IPS-NIHi11 (cell line): ENCODE results near the gene ZNF785.
"Not testable (repeated sequence)": the region's sequence is repeated elsewhere in the genome, so short reads cannot be mapped to it uniquely, and the experiment has no call there.

Experiments used
- DNase-seq: peaks from one replicate; pipeline ENCODE4 v3.0.0; 2012; ENCODE audit warnings: mixed read lengths, low spot score

Gene ZNF785

GRCh38 chr16:30602616-30603277 is 17.2 kb upstream of the ZNF785 start:
- no peak for DNase-seq

- DNase-seq, result no peak
Observed at GRCh38 chr16:30601966-30602365, 16.5 kb upstream of the ZNF785 start.

GRCh38 chr16:30600929-30601328 is 15.4 kb upstream of the ZNF785 start:
- DNase-seq, result no peak

GRCh38 chr16:30600215-30600614 is 14.7 kb upstream of the ZNF785 start:
- no peak for DNase-seq

- DNase-seq, result no peak
Observed at GRCh38 chr16:30592871-30593270, 7.4 kb upstream of the ZNF785 start.

GRCh38 chr16:30590869-30591268 is 5.4 kb upstream of the ZNF785 start:
- not testable (repeated sequence) for DNase-seq

- not testable (repeated sequence) for DNase-seq
Observed at GRCh38 chr16:30589582-30589981, 4.1 kb upstream of the ZNF785 start.

GRCh38 chr16:30588651-30589050 is 3.2 kb upstream of the ZNF785 start:
- no peak for DNase-seq

- peak; percentile 32 for DNase-seq
Observed at GRCh38 chr16:30585022-30585399, 486 bp downstream of the ZNF785 start.

GRCh38 chr16:30582611-30583340 is 2.7 kb downstream of the ZNF785 start:
- DNase-seq, result no peak

GRCh38 chr16:30581457-30581856 is 4.0 kb downstream of the ZNF785 start:
- no peak for DNase-seq

- no peak for DNase-seq
Observed at GRCh38 chr16:30574678-30575077, 10.8 kb downstream of the ZNF785 start.

GRCh38 chr16:30571445-30572322 is 13.8 kb downstream of the ZNF785 start, which contains the start of gene ZNF688:
Gene ZNF688, minus strand, starts transcription at chr16:30571714. Its CDS starts 85 bp downstream, at chr16:30571629.
- peak; percentile 94 for DNase-seq

- peak; percentile 37 for DNase-seq
Observed at GRCh38 chr16:30570636-30571444, 14.7 kb downstream of the ZNF785 start.

- DNase-seq, result no peak
Observed at GRCh38 chr16:30569746-30570635, 15.5 kb downstream of the ZNF785 start.

- DNase-seq, result no peak
Observed at GRCh38 chr16:30569281-30569680, 16.2 kb downstream of the ZNF785 start.

GRCh38 chr16:30567991-30568638 is 17.4 kb downstream of the ZNF785 start:
- no peak for DNase-seq

- DNase-seq, result no peak
Observed at GRCh38 chr16:30567160-30567990, 18.1 kb downstream of the ZNF785 start.

GRCh38 chr16:30566531-30566930 is 19.0 kb downstream of the ZNF785 start:
- DNase-seq, result no peak
